GM12872 (cell line): ENCODE results near the gene ASAP2.

Source experiments
- CTCF ChIP-seq: IDR thresholded peaks from 3 replicates; pipeline ENCODE4 v1.5.1; 2011; ENCODE audit warnings: low read depth, mild to moderate bottlenecking, low read length, moderate library complexity; ENCODE audit not compliant: insufficient read depth

Gene ASAP2

DNA sequence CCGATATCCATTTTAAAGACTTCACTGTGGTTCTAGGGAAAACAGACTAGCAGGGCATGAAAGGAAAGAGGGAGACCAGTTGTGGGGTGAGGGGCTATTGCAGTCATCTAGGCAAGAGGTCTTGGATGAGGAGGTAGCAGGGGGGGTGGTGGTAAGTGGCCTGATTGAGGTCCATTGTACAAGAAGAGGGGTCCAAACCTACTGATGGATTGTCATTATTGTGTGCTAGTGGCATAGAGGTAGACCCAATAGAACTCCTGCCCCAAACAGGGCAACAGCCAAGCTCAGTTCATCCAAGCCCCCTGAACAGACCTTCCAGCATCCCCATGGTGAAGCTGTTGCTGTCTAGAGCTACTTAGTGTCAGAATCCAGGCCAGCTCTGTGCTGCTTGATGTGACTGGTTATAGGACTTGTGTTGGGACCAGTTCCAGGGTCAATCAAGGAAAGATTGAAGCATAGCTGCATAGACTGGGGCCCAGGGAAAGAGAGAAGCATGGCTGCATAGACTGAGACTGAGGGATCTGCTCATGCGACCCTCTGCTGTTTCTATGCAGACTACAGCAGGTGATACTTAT is 7.0 kb downstream of the ASAP2 start:
- no peak for TF ChIP-seq CTCF

- no peak for TF ChIP-seq CTCF
Measured at GRCh38 chr2:9214873-9215272, 8.3 kb downstream of the ASAP2 start.

DNA sequence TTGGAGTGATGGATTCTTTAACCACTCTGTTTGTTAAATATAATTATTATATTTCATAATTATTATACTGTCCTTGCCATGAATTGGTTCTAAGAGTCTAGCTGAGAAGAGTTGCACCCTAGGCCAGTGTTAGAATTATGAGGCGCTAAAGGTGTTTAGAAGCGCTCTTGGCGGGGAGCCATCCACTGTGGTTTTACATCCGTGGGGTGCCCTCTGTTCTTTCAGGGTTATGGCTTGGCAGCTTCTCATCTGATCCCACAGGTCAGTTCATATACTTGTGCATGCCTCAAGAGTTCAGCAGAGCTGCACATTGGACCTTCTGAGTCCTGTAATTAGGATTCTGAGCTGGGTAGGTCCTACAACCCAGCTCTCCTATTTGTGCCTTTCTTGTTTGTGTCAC is 9.1 kb downstream of the ASAP2 start:
- TF ChIP-seq CTCF = no peak

- TF ChIP-seq CTCF = no peak
Measured at GRCh38 chr2:9217838-9218770, 11.5 kb downstream of the ASAP2 start.

GRCh38 chr2:9219027-9219445 is 12.4 kb downstream of the ASAP2 start:
- no peak for TF ChIP-seq CTCF

GRCh38 chr2:9220201-9220600 is 13.6 kb downstream of the ASAP2 start:
- TF ChIP-seq CTCF = no peak

GRCh38 chr2:9221223-9221622 is 14.6 kb downstream of the ASAP2 start:
- no peak for TF ChIP-seq CTCF
